Measurements from ENCODE around the gene SEMA4D.

SEMA4D gene

GRCh38 chr9:89497978-89498851 is at the start of gene SEMA4D:
TSS of gene SEMA4D (minus strand) at chr9:89498113. CDS start at chr9:89405456, 92,657 bp downstream.
- peak; percentile 62 for DNase-seq

DNA sequence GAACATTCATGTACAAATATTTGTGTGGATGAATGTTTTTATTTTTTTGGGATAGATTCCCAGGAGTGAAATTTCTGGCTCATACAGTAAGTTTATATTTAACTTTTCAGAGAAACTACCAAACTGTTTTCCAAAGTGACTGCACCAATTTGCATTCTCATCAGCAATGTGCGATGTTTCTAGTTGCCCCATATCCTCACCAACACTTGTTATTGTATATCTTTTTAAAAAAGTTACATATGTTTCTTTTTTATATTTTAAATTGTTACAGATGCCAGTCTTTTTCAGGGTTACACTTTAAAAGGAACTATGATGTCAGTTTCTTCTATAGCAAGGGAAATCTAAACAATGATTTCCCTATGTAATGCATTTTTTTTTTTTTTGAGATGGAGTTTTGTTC is 49.1 kb upstream of the SEMA4D start:
- no peak for DNase-seq

DNA sequence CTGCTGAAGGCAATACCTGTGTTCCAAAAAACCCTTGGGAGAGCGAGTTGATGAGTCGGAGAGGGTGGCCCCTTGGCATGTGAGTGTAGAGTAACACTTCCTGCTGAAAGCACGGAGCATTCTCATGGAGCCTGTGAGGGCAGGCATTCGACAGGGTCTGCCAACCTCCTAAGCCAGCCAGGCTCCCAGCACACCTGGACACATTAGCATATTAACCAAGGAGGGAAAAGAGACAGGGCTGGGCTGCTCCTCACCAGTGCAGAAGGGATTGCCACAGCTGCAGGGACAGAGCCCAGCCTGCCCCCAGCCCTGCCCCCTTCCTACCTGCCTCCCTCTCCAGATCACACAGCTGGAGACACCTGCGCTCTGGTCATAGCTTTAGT is 46.4 kb upstream of the SEMA4D start:
- no peak for DNase-seq

DNA sequence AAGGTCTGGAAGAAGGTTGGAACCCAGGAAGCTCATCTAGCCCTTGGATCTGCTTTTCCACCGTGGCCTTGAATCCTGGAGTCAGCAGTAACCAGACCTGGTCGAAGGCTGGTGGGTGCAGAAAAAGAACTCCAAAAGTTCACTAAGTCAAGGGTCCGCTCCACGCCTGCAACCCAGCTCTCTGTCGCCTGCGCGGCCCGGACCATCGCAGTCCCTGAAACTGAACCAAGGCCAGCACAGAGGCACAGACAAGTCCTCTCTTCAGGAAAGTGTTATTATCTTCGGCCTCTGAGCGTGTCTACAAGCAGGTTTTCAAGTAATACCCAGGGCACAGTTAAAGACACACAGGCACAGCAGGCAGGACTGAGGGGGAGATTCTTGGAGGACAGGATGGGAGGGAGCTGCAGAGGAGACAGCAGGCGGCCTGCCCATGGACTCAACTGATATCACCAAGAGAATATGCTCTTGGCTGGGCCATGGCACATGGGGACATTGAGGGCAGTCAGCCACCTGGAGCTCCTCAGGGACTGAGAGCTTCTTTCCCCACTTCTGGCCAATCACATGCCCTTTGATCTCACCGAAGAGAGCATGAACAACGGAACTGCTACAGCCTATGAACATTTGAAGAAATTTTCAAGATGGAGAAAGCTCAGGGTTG is 45.8 kb upstream of the SEMA4D start:
- no peak for DNase-seq

DNA sequence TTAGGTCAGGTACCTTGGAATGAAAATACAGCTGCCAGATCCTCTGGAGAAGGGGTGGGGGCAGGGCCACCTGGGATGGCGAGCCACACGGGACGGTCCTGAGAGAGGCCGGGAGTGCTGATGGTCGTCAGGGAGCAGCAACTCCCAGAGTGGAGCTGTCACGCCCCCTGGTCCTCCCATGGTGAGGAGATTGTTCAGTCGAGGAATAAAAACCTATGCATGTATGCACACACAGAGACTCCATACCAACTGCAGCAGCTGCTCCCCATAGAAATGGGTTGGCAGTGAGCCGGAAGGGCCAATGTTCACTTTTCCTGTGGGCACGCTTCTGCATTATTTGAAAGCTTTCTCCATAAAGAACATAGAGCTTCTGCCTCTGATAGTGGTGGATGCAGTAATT is 45.2 kb upstream of the SEMA4D start:
- DNase-seq = no peak

- no peak for DNase-seq
These were observed 44.6 kb upstream of the SEMA4D start for GRCh38 chr9:89542401-89543021.

- no peak for DNase-seq
These were observed 43.9 kb upstream of the SEMA4D start for GRCh38 chr9:89541798-89542197.

GRCh38 chr9:89539374-89539773 is 41.5 kb upstream of the SEMA4D start:
- DNase-seq = no peak

DNA sequence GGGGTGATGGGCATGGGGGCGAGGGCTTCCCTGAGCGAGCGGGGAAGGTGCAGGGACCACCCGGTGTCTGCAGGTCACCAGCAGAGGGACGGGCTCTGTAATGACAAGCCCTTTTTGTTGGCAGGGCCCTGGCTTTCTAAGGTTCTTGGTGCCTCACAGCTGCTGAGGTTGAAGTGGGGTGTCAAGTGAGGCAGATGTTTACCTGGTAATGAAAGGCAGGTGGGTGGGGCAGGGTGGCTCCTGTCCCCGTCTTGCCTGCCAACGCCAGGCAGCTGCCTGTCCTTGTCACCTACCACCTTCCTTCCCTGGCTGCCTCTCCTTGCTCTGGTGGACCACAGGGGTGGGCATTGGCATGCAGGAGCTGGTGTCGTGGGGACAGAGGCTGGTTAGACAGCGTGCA is 41.0 kb upstream of the SEMA4D start:
- no peak for DNase-seq

- DNase-seq = no peak
These were observed 39.3 kb upstream of the SEMA4D start for GRCh38 chr9:89537166-89537565.

DNA sequence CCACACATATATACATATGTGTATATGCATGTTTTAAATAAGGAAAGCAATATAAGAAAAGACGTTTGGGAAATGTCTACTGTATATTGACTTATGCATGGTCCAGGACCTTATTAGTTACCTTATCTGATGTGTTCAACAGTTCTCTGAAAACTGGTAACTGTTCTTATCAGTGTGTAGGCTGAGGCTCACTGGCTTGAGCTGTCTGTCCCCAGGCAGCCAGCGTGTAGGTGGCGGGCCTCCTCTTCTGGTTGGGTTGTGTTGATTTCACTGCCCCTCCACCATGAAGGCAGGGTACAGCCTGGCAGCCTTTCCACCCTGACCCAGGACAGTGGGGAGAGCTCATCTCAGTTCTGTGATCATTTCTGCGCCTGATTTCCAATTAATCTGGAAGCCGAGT is 38.7 kb upstream of the SEMA4D start:
- DNase-seq = no peak

- peak; percentile 80 for DNase-seq
These were observed 38.2 kb upstream of the SEMA4D start for GRCh38 chr9:89536145-89536574.

GRCh38 chr9:89535461-89535860 is 37.5 kb upstream of the SEMA4D start:
- no peak for DNase-seq

DNA sequence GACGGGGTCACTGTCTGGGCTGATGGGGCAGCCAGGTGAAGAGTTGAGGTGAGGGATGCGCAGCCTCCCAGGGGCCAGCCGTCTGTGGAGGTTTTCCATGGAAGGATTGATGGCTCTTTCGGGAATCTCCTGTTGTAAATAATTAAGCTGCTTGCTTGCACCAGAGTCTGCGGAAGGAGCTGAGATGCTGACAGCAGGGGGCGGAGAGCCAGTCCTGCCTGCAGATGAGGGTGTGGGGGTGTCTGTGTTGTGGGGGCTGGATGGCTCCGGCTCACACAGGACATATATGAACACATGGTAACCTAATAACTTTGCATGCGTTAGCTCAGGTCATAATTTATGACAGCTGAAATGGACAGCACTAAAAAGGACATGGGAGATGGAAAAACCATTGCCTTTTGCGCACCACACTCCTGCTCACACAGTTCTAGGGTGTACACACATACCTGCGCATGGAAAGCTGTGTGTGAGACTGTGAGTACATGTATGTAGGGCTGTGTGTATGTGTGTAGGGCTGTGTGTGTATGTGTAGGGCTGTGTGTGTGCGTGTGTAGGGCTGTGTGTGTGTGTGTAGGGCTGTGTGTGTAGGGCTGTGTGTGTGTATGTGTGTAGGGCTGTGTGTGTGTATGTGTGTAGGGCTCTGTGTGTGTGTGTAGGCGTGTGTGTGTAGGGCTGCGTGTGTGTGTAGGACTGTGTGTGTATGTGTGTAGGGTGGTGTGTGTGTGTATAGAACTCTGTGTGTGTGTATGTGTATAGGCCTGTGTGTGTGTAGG is 36.8 kb upstream of the SEMA4D start:
- DNase-seq = no peak

GRCh38 chr9:89533411-89534095 is 35.6 kb upstream of the SEMA4D start:
- no peak for DNase-seq

GRCh38 chr9:89532944-89533343 is 35.0 kb upstream of the SEMA4D start:
- no peak for DNase-seq

DNA sequence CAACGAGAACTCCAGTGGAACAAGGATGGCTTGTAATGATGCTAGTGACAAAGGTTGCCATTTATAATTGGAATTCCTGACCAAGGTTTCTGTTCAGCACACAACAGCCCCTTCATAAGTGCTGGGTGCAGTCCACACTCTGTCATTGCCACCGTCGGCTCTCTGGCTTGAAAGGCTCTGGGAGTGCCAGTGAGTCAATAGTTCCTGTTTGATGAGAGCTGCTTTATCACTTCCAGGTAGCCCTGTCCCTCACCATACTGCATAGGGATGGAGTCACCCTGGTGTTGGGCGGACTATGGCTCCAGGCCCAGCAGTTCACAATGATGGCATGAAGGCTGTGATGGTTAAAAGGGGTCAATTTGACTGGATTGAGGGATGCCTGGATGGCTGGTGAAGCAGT is 34.6 kb upstream of the SEMA4D start:
- DNase-seq = no peak

- DNase-seq = no peak
These were observed 33.9 kb upstream of the SEMA4D start for GRCh38 chr9:89531766-89532165.

DNA sequence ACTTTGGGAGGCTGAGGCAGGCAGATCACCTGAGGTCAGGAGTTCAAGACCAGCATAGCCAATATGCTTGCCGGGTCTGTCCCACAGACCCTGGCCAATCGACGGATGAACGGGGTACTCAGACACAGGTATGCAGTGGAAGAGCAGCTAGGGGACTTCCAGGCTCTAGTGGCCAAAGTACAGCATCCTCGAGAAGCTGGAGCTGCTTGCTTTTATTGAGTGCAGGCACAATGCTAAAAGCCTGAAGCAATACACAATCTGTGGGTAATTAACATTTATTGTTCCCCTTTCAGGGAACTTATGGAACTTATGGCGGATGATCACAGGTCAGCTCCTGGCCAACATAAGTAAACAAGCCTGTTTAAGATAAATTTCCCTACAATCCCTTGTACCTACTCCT is 32.8 kb upstream of the SEMA4D start:
- DNase-seq = peak; percentile 37

GRCh38 chr9:89529243-89530035 is 31.5 kb upstream of the SEMA4D start:
- peak; percentile 78 for DNase-seq

GRCh38 chr9:89528540-89528939 is 30.6 kb upstream of the SEMA4D start:
- DNase-seq = peak; percentile 21

DNA sequence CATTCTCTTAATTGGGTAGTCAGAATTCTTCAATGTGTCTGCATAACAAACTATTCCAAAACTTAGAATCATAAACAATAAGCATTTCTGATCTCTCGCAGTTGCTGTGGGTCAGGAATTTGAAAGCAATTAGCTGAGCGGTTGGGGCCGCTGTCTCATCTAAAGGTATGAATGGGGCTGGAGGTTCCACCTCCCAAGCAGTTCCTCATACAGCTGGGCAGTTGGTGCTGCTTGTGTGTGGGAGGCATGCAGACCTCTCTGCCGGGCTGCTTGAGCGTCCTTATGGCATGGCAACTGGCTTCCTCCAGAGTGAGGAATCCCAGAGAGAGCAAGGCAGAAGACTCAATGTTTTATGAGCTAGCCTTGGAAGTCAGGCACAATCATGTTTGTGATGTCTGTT is 30.2 kb upstream of the SEMA4D start:
- DNase-seq = no peak
